Esophagus squamous epithelium (tissue), 4 donors: ENCODE measurements around the gene PPL.

Experiments used
- CTCF ChIP-seq, 6 experiments: fragments of 450-650 bp in 4 of 6; fragments of 200-600 bp in 2 of 6; sonication (generic) in 2 of 6; IDR thresholded peaks; one replicate each; pipeline ENCODE4 v1.5.1; 2016 to 2019; ENCODE audit warnings: antibody characterized with exemption in 6 of 6, mild to moderate bottlenecking in 4 of 6, moderate library complexity in 4 of 6
- POLR2A ChIP-seq, 4 donors: fragments of 450-650 bp; IDR thresholded peaks; one replicate each; pipeline ENCODE4 v1.6.1; 2017; ENCODE audit warnings: antibody characterized with exemption in 4 of 4, mild to moderate bottlenecking in 4 of 4, moderate library complexity in 3 of 4

DNA sequence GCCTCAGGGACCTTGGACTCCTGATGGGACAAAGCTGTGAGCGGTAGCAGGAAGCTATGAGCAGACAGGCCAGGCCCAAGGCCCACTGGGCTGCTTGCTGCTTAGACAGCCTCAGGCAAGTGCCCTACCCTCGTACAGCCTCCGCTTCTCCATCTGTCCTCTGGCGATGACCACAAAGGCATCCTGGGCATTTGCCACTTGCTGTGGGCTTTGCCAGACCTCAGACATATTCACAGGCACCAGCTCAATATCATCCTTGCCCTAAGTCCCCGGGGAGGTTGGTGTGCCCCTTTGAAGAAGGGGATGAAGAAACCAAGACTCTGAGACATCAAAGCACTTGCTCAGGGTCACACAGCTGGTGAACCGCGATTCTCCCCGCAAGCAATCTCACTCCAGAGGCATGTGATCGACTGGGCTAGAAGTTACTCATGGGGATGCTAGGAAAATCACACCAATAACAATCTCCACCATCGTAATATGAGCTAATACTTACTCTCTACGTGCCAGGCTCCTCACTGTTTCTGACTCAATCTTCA lies 21.7 kb downstream of the PPL start:
- TF ChIP-seq CTCF (IDR thresholded peaks at IDR 0.05) (no peak), POLR2A (IDR thresholded peaks at IDR 0.05) (no peak)
